ENCODE data around the gene GPR62.
A peak's percentile ranks its signal among the peaks of the same experiment; 100 is the strongest.

Gene GPR62

GRCh38 chr3:51938780-51939425 is 16.3 kb upstream of the GPR62 start:
- DNase-seq = no peak

GRCh38 chr3:51940648-51941462 is 14.3 kb upstream of the GPR62 start:
- no peak for DNase-seq

GRCh38 chr3:51941463-51941797 is 13.8 kb upstream of the GPR62 start:
- no peak for DNase-seq

- DNase-seq = peak; percentile 100
These were observed 13.2 kb upstream of the GPR62 start, which contains the start of the genes PARP3 and RRP9 for GRCh38 chr3:51941798-51942602. TSS of gene PARP3 (plus strand) at chr3:51942363. CDS start at chr3:51943356, 993 bp downstream. TSS of gene RRP9 (minus strand) at chr3:51941904. CDS start at chr3:51941867, 37 bp downstream.

- peak; percentile 67 for DNase-seq
These were observed 12.4 kb upstream of the GPR62 start for GRCh38 chr3:51942603-51943450.

- DNase-seq = no peak
These were observed 11.5 kb upstream of the GPR62 start for GRCh38 chr3:51943451-51944391.

GRCh38 chr3:51944451-51945021 is 10.6 kb upstream of the GPR62 start:
- no peak for DNase-seq

GRCh38 chr3:51945031-51945840 is 9.9 kb upstream of the GPR62 start:
- DNase-seq = no peak

- DNase-seq = no peak
These were observed 9.1 kb upstream of the GPR62 start for GRCh38 chr3:51945926-51946705.

GRCh38 chr3:51946796-51947195 is 8.4 kb upstream of the GPR62 start:
- DNase-seq = no peak

- no peak for DNase-seq
These were observed 7.8 kb upstream of the GPR62 start for GRCh38 chr3:51947215-51947900.

- DNase-seq = no peak
These were observed 7.1 kb upstream of the GPR62 start for GRCh38 chr3:51948016-51948580.

- DNase-seq = no peak
These were observed 6.1 kb upstream of the GPR62 start for GRCh38 chr3:51949121-51949520.

GRCh38 chr3:51950899-51951298 is 4.3 kb upstream of the GPR62 start:
- DNase-seq = no peak

- DNase-seq = no peak
These were observed 1.7 kb upstream of the GPR62 start for GRCh38 chr3:51953445-51953844.

- no peak for DNase-seq
These were observed 1.1 kb upstream of the GPR62 start for GRCh38 chr3:51954105-51954504.

GRCh38 chr3:51954713-51955112 is 468 bp upstream of the GPR62 start:
- DNase-seq = no peak

Measured in stimulated activated CD4-positive, alpha-beta T cell treated with anti-CD3 and anti-CD28 coated beads, Interleukin-4, amount 100 ng/mL, for 24 hours (primary cell).